OCI-LY3 (cell line): Measurements from ENCODE around the gene CCDC83.

Source experiments
- EZH2phosphoT487 ChIP-seq: fragments of 200-600 bp; shearing (Covaris generic); IDR thresholded peaks from 2 replicates; pipeline ENCODE4 v1.6.1; 2018; ENCODE audit warnings: antibody characterized with exemption, mixed run types, low read depth
- TF ChIP-seq, protein P1 (sequence below): fragments of 200-600, 300-600 bp; sonication (generic); IDR thresholded peaks from 2 replicates; pipeline ENCODE4 v1.5.1; 2014; ENCODE audit warnings: antibody characterized with exemption, low read length, low read depth

DNA sequence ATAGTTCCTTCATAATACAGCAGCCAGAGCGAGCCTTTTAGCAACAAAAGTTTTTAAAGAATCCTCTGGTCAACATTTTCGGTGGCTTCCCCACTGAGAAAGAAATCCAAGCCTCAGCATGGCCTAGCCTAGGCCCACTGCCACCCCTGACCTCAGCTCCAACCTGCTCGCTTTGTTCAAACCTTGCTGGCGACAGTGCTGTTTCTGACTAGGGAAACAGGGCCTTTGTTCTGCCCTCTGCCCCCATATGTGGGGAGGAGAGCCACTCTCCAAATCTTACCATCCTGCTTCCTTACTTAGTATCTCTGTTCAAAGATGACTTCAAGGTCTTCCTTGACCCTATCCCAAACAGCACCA, 95.8 kb downstream of the CCDC83 start:
- TF ChIP-seq, protein P1, sequence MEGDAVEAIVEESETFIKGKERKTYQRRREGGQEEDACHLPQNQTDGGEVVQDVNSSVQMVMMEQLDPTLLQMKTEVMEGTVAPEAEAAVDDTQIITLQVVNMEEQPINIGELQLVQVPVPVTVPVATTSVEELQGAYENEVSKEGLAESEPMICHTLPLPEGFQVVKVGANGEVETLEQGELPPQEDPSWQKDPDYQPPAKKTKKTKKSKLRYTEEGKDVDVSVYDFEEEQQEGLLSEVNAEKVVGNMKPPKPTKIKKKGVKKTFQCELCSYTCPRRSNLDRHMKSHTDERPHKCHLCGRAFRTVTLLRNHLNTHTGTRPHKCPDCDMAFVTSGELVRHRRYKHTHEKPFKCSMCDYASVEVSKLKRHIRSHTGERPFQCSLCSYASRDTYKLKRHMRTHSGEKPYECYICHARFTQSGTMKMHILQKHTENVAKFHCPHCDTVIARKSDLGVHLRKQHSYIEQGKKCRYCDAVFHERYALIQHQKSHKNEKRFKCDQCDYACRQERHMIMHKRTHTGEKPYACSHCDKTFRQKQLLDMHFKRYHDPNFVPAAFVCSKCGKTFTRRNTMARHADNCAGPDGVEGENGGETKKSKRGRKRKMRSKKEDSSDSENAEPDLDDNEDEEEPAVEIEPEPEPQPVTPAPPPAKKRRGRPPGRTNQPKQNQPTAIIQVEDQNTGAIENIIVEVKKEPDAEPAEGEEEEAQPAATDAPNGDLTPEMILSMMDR: no peak
- no peak for TF ChIP-seq EZH2phosphoT487
